Small intestine (tissue), 7 donors: ENCODE data around the gene SMARCA5. TPM values are rescaled to one million over a fixed set of nuclear protein-coding genes. Genes with fewer than 3 reads are reported as not detected.

Experiments used
- DNase-seq, 2 donors: peaks; one replicate each; pipeline versions ENCODE4 v3.0.0 to v3.0.0-alpha.2; 2013
- FAIRE-seq: peaks from 2 replicates; lab custom pipeline; 2012; peaks lifted over from hg19 to GRCh38; lab: Jason Lieb, UNC
- H3K27ac ChIP-seq, 3 donors: one replicate each; pipeline ENCODE4 v1.5.1; 2013; ENCODE audit warnings: low read length in 2 of 3, mild to moderate bottlenecking in 2 of 3, control low read depth in 1 of 3, inconsistent platforms in 1 of 3, low read depth in 1 of 3, moderate library complexity in 1 of 3
- H3K27me3 ChIP-seq, 3 donors: one replicate each; pipeline ENCODE4 v1.6.1; 2013; ENCODE audit warnings: low read length in 3 of 3, inconsistent platforms in 1 of 3; ENCODE audit not compliant: control insufficient read depth in 3 of 3, insufficient read depth in 3 of 3
- H3K36me3 ChIP-seq, 3 donors: one replicate each; pipeline ENCODE4 v1.6.1; 2013; ENCODE audit warnings: low read length in 3 of 3, inconsistent platforms in 1 of 3, low read depth in 1 of 3, mild to moderate bottlenecking in 1 of 3, moderate library complexity in 1 of 3; ENCODE audit not compliant: control insufficient read depth in 3 of 3, insufficient read depth in 2 of 3
- H3K4me1 ChIP-seq, 3 donors: one replicate each; pipeline ENCODE4 v1.6.1; 2013; ENCODE audit warnings: low read length in 2 of 3, inconsistent platforms in 1 of 3, low read depth in 1 of 3, mild to moderate bottlenecking in 1 of 3, moderate library complexity in 1 of 3; ENCODE audit not compliant: control insufficient read depth in 3 of 3, insufficient read depth in 2 of 3
- H3K4me3 ChIP-seq, 3 donors: one replicate each; pipeline ENCODE4 v1.5.1; 2013; ENCODE audit warnings: low read length in 3 of 3, control low read depth in 1 of 3, inconsistent platforms in 1 of 3, low read depth in 1 of 3, mild to moderate bottlenecking in 1 of 3, moderate library complexity in 1 of 3
- H3K9me3 ChIP-seq, 2 donors: one replicate each; pipeline ENCODE4 v1.6.1; 2013; ENCODE audit warnings: low read depth in 1 of 2, low read length in 1 of 2; ENCODE audit not compliant: control insufficient read depth in 2 of 2, insufficient read depth in 1 of 2
- WGBS, 3 donors: extraction: QIAGEN DNeasy Blood & Tissue Kit; methylation state at CpG; one replicate each; pipeline ENCODE4 v1.1.7; 2013; 5-methylcytosine and 5-hydroxymethylcytosine counted together
- polyA plus RNA-seq, 4 donors: library from polyadenylated mRNA; stranded (reverse) in 3 of 4; unstranded in 1 of 4; fragments of 200-250 nt in 3 of 4; fragments of 120-200 nt in 1 of 4; gene quantifications; one replicate each; pipeline versions ENCODE4 v1.2.1 to v1.2.3, GENCODE V29; 2013
- donor health status: healthy with polysubstance abuse.
- donor health status: control.
- donor health status: control.
- donor health status: Bipolar disorder and iron deficiency.
- donor health status: healthy.

The SMARCA5 gene
- polyA plus RNA-seq, 4 donors = 13.0 to 49.8 (median 17.6) TPM

DNA sequence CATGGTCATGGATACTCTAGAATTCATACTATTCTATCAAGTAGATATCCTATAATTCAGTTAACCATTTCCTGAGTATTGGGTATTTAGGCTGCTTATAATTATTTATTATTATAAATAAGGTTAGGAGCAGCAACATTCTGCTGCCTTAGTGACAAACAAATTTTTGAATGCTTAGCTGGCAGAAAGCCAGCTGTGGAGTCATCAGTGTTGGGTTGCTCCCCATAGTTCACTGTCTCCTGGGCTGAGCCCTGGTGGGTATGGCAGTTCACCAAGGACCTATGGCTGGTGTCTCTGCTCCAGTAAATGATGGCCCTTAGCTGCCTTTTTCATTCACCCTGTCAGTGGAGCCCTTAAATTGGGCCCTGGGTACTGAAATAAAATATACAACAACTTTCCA lies 61.8 kb downstream of the SMARCA5 start:
- Histone ChIP-seq H3K27ac (no peak overlapping the region), H3K27me3 (no peaks in the 10 kb centered on the region), H3K4me1 (no peaks in the 10 kb centered on the region), H3K36me3 (peaks cover 0 to 3% (median 0%) of the 10 kb centered on the region in 3 donors), H3K9me3 (no peaks in the 10 kb centered on the region), H3K4me3 (no peak overlapping the region)
- FAIRE-seq = no peak
- no peak for DNase-seq

DNA sequence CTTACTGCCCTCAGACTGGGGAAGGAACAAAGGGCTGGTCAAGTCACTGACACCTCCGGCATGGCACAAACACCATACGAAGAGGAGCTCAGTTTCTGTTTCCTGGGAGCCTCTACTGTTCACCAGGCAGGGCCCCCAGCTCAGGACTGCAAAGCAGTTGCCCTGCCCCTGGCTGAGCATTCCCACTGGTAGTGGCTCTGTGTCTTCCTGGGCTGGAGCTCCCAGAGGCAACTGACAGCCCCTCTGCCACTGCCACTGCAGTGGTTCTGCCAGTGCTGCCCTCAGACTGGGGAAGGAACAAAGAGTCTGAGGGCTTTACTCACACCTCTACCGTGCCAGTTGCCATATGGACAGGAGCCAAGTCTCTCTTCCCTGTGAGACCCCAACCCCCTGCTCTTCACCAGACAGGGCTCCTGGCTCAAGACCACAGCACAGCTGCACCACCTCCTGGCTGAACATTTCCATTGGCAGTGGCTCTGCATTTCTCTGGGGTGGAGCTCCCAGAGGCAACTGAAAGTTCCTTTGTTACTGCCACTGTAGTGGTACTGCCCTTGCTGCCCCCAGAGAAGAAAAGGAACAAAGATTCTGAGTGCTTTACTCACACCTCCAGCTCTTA lies 67.9 kb downstream of the SMARCA5 start:
- no peaks in the 10 kb centered on the region for H3K4me1 ChIP-seq
- no peak for FAIRE-seq

GRCh38 chr4:143585548-143585947 lies 72.0 kb downstream of the SMARCA5 start:
- Histone ChIP-seq H3K9me3 (peaks cover 0 to 5% of the 10 kb centered on the region in 2 donors), H3K36me3 (no peaks in the 10 kb centered on the region), H3K4me3 (no peak overlapping the region), H3K4me1 (no peaks in the 10 kb centered on the region), H3K27ac (peak overlapping the region in 1 of 3 donors; percentile 8), H3K27me3 (no peaks in the 10 kb centered on the region)
- WGBS, 3 donors = 81 to 89% (median 86%) methylated on average over 6 of the region's 6 CpGs
- DNase-seq = no peak
- FAIRE-seq = no peak

More for the DNA sequence above, 67.9 kb downstream of the SMARCA5 start:
- no peak for DNase-seq
- Histone ChIP-seq H3K27me3 (no peaks in the 10 kb centered on the region), H3K4me3 (no peak overlapping the region), H3K9me3 (peaks cover 0 to 3% of the 10 kb centered on the region in 2 donors), H3K27ac (no peak overlapping the region), H3K36me3 (no peaks in the 10 kb centered on the region)
- 84 to 93% (median 91%) methylated on average over 3 of the region's 3 CpGs for WGBS, 3 donors

- H3K9me3 ChIP-seq = peaks cover 0 to 5% of the 10 kb centered on the region in 2 donors
- H3K4me3 ChIP-seq = no peak overlapping the region
- no peak overlapping the region for H3K27ac ChIP-seq
- DNase-seq (no peak), FAIRE-seq (no peak)
- H3K4me1 ChIP-seq = no peaks in the 10 kb centered on the region
- no peaks in the 10 kb centered on the region for H3K27me3 ChIP-seq
- no peaks in the 10 kb centered on the region for H3K36me3 ChIP-seq
Observed at GRCh38 chr4:143586080-143586479, 72.6 kb downstream of the SMARCA5 start.

- Histone ChIP-seq H3K4me1 (no peaks in the 10 kb centered on the region), H3K9me3 (peaks cover 0 to 5% of the 10 kb centered on the region in 2 donors), H3K36me3 (no peaks in the 10 kb centered on the region), H3K27ac (no peak overlapping the region), H3K4me3 (no peak overlapping the region), H3K27me3 (no peaks in the 10 kb centered on the region)
- DNase-seq (no peak), FAIRE-seq (no peak)
Observed at GRCh38 chr4:143587703-143588102, 74.2 kb downstream of the SMARCA5 start.

DNA sequence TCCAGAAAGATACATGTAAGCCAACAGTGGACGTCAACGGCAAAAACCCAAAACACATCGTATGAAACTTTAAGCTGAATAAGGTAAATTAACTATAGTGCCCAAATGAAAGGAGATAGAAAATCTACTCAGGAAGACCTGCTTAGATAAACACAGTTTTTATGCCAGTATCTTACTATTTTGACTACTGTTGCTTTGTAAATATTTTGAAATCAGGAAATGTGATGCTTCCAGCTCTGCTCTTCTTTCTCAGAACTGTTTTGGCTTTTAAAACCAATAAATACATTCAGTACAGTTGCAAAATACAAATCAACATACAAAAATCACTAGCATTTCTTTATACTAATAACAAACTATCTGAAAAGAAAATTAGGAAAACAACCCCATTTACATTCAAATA lies 83.8 kb downstream of the SMARCA5 start:
- no peak overlapping the region for H3K27ac ChIP-seq
- WGBS, 3 donors = 71 to 99% (median 96%) methylated on average over 3 of the region's 3 CpGs
- no peaks in the 10 kb centered on the region for H3K36me3 ChIP-seq
- FAIRE-seq (no peak), DNase-seq (no peak)
- H3K4me3 ChIP-seq = no peak overlapping the region
- no peaks in the 10 kb centered on the region for H3K4me1 ChIP-seq
- H3K27me3 ChIP-seq = no peaks in the 10 kb centered on the region
- H3K9me3 ChIP-seq = peaks cover 0 to 3% of the 10 kb centered on the region in 2 donors

DNA sequence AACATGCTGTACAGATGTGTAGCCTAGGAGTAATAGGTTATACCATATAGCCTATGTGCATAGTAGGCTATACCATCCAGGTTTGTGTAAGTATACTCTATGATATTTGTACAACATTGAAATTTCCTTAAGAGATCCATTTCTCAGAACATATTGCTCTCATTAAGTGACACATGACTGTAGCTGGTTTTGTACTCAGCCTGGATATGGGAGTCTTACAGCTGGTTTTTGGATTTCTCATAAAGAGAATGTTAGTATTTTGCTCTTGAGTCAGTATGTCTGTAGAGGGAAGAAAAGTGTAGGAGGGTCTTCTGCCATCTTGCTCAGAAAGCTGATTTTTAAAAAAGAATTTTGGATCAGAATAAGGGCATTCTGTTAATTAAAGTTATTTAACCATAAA lies 85.3 kb downstream of the SMARCA5 start:
- H3K9me3 ChIP-seq = peaks cover 0 to under 1% of the 10 kb centered on the region in 2 donors
- H3K27ac ChIP-seq = no peak overlapping the region
- FAIRE-seq = no peak
- H3K27me3 ChIP-seq = no peaks in the 10 kb centered on the region
- no peaks in the 10 kb centered on the region for H3K36me3 ChIP-seq
- DNase-seq = no peak
- H3K4me1 ChIP-seq = no peaks in the 10 kb centered on the region
- H3K4me3 ChIP-seq = no peak overlapping the region

- H3K9me3 ChIP-seq = no peaks in the 10 kb centered on the region
- FAIRE-seq = no peak
- WGBS, 3 donors = 89 to 90% (median 89%) methylated on average over 1 of the region's 1 CpG
Observed at GRCh38 chr4:143599827-143600226, 86.3 kb downstream of the SMARCA5 start.

DNA sequence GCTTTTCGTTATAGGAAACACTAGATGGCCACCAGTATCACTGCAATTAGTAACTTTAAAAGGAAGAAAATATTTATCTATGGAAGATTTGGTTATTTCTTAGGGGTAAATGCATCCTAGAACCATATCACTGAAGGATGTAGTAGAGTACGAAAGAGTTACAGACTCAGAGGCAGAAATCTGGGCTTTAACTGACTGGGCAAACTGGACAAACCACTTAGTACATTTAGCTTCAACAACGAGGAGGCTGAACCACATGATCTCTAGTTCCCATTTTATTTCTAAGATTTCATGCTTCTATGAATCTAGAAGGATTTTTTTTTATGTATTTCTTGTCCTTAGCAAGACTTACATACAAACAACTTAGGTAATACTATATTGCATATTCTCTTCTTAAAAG lies 93.0 kb downstream of the SMARCA5 start:
- no peak overlapping the region for H3K4me3 ChIP-seq
- DNase-seq (no peak), FAIRE-seq (no peak)
- no peak overlapping the region for H3K27ac ChIP-seq
- 68 to 73% (median 69%) methylated on average over 3 of the region's 3 CpGs for WGBS, 3 donors
- no peaks in the 10 kb centered on the region for H3K36me3 ChIP-seq
- H3K27me3 ChIP-seq = no peaks in the 10 kb centered on the region
- H3K9me3 ChIP-seq = no peaks in the 10 kb centered on the region
- H3K4me1 ChIP-seq = no peaks in the 10 kb centered on the region

More at GRCh38 chr4:143599827-143600226, 86.3 kb downstream of the SMARCA5 start:
- Histone ChIP-seq H3K27me3 (no peaks in the 10 kb centered on the region), H3K36me3 (no peaks in the 10 kb centered on the region), H3K4me3 (no peak overlapping the region), H3K27ac (no peak overlapping the region), H3K4me1 (no peaks in the 10 kb centered on the region)
- DNase-seq = no peak
